GM23338 (cell line): Measurements from ENCODE around the gene ZNF282.

Source experiments
- TF ChIP-seq, protein P1 (sequence below), 2 experiments: fragments of 200-600 bp in 1 of 2; sonication (generic) in 1 of 2; conservative IDR thresholded peaks; 2 replicates each; pipeline versions ENCODE4 v1.5.1 to v1.6.1; 2016 to 2017; ENCODE audit warnings: antibody characterized with exemption in 2 of 2, low read depth in 2 of 2, mild to moderate bottlenecking in 2 of 2, moderate library complexity in 1 of 2
- TF ChIP-seq, protein P2 (sequence below): IDR thresholded peaks from one replicate; pipeline ENCODE4 v1.6.1; 2018; ENCODE audit warnings: antibody characterized with exemption; ENCODE audit not compliant: unreplicated experiment

DNA sequence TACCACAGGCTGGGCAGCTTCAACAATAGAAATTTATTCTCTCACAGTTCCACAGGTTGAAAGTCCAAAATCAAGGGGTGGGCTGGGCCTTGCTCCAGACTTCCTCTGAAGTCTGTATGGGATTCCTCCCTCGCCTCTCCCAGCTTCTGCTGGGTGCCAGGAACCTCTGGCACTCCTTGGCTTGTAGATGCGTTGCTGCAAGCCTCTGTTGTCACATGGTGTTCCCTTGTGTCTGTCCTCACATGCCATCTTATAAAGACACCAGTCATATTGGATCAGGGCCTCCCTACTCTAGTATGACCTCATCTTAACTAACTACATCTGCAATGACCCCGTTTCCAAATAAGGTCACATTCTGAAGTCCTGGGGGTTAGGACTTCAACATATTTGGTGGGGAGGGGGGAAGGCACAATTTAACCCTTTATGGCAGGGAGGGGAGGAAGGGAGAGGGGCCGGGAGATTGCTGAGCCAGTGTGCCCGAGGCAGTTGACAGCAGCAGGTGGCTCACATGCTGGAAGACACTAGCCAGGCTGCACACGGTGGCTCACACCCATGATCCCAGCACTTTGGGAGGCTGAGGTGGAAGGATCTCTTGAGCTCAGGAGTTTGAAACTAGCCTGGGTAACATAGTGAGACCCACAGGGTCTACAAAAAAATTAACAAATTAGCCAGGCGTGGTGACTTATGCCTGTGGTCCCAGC lies 18.8 kb downstream of the ZNF282 start:
- TF ChIP-seq, protein P1, sequence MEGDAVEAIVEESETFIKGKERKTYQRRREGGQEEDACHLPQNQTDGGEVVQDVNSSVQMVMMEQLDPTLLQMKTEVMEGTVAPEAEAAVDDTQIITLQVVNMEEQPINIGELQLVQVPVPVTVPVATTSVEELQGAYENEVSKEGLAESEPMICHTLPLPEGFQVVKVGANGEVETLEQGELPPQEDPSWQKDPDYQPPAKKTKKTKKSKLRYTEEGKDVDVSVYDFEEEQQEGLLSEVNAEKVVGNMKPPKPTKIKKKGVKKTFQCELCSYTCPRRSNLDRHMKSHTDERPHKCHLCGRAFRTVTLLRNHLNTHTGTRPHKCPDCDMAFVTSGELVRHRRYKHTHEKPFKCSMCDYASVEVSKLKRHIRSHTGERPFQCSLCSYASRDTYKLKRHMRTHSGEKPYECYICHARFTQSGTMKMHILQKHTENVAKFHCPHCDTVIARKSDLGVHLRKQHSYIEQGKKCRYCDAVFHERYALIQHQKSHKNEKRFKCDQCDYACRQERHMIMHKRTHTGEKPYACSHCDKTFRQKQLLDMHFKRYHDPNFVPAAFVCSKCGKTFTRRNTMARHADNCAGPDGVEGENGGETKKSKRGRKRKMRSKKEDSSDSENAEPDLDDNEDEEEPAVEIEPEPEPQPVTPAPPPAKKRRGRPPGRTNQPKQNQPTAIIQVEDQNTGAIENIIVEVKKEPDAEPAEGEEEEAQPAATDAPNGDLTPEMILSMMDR (conservative IDR thresholded peaks at IDR 0.05; ENCODE audit: low read depth in 2 of 2): no peak
- TF ChIP-seq, protein P2, sequence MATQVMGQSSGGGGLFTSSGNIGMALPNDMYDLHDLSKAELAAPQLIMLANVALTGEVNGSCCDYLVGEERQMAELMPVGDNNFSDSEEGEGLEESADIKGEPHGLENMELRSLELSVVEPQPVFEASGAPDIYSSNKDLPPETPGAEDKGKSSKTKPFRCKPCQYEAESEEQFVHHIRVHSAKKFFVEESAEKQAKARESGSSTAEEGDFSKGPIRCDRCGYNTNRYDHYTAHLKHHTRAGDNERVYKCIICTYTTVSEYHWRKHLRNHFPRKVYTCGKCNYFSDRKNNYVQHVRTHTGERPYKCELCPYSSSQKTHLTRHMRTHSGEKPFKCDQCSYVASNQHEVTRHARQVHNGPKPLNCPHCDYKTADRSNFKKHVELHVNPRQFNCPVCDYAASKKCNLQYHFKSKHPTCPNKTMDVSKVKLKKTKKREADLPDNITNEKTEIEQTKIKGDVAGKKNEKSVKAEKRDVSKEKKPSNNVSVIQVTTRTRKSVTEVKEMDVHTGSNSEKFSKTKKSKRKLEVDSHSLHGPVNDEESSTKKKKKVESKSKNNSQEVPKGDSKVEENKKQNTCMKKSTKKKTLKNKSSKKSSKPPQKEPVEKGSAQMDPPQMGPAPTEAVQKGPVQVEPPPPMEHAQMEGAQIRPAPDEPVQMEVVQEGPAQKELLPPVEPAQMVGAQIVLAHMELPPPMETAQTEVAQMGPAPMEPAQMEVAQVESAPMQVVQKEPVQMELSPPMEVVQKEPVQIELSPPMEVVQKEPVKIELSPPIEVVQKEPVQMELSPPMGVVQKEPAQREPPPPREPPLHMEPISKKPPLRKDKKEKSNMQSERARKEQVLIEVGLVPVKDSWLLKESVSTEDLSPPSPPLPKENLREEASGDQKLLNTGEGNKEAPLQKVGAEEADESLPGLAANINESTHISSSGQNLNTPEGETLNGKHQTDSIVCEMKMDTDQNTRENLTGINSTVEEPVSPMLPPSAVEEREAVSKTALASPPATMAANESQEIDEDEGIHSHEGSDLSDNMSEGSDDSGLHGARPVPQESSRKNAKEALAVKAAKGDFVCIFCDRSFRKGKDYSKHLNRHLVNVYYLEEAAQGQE: no peak
